ENCODE results near the gene TWIST2. TPM values are rescaled to one million over a fixed set of nuclear protein-coding genes. Genes with fewer than 3 reads are reported as not detected.

TWIST2 gene
- total RNA-seq, 1 donor from 2014 or later = 0.16 TPM

- no peak for DNase-seq
These were observed 25.5 kb downstream of the TWIST2 start for GRCh38 chr2:238873381-238873801.

- no peak for DNase-seq
These were observed 26.0 kb downstream of the TWIST2 start for GRCh38 chr2:238873841-238874240.

- DNase-seq = no peak
These were observed 26.6 kb downstream of the TWIST2 start for GRCh38 chr2:238874330-238875050.

GRCh38 chr2:238875101-238875470, 27.2 kb downstream of the TWIST2 start:
- DNase-seq = no peak

- DNase-seq = no peak
These were observed 27.8 kb downstream of the TWIST2 start for GRCh38 chr2:238875471-238876231.

GRCh38 chr2:238876232-238876630, 28.3 kb downstream of the TWIST2 start:
- DNase-seq = no peak

GRCh38 chr2:238878051-238878735, 30.3 kb downstream of the TWIST2 start:
- no peak for DNase-seq

GRCh38 chr2:238879043-238879442, 31.2 kb downstream of the TWIST2 start:
- no peak for DNase-seq

GRCh38 chr2:238879621-238880377, 31.9 kb downstream of the TWIST2 start:
- DNase-seq = no peak

GRCh38 chr2:238881353-238882081, 33.6 kb downstream of the TWIST2 start:
- DNase-seq = no peak

- no peak for DNase-seq
These were observed 34.3 kb downstream of the TWIST2 start for GRCh38 chr2:238882082-238882755.

GRCh38 chr2:238883421-238883901, 35.6 kb downstream of the TWIST2 start:
- no peak for DNase-seq

- DNase-seq = no peak
These were observed 36.4 kb downstream of the TWIST2 start for GRCh38 chr2:238884122-238884811.

GRCh38 chr2:238884812-238885408, 37.0 kb downstream of the TWIST2 start:
- DNase-seq = no peak

- no peak for DNase-seq
These were observed 38.7 kb downstream of the TWIST2 start for GRCh38 chr2:238886453-238887094.

- DNase-seq = no peak
These were observed 39.7 kb downstream of the TWIST2 start for GRCh38 chr2:238887616-238888015.

- no peak for DNase-seq
These were observed 40.9 kb downstream of the TWIST2 start for GRCh38 chr2:238888781-238889180.

GRCh38 chr2:238890131-238890530, 42.2 kb downstream of the TWIST2 start:
- no peak for DNase-seq
